Stomach (tissue), 9 donors: ENCODE results near the gene TFRC. TPM values are rescaled to one million over a fixed set of nuclear protein-coding genes. Genes with fewer than 3 reads are reported as not detected.
"Not testable (repeated sequence)": the region's sequence is repeated elsewhere in the genome, so short reads cannot be mapped to it uniquely, and the experiment has no call there.

ENCODE experiments used
- DNase-seq, 2 donors: peaks; one replicate each; pipeline versions ENCODE4 v3.0.0 to v3.0.0-alpha.2; 2013 to 2019
- H3K27ac ChIP-seq, 5 donors: fragments of 200-600 bp in 4 of 5; sonication (generic) in 4 of 5; one replicate each; pipeline ENCODE4 v1.5.1; 2013 to 2019; ENCODE audit warnings: mild to moderate bottlenecking in 1 of 5, moderate library complexity in 1 of 5
- H3K27me3 ChIP-seq, 3 donors: fragments of 200-600 bp; sonication (generic); one replicate each; pipeline ENCODE4 v1.5.1; 2017 to 2019; ENCODE audit warnings: mixed run types in 1 of 3
- H3K36me3 ChIP-seq, 4 donors: fragments of 200-600 bp; sonication (generic); 1 replicate in 3 of 4; 2 replicates in 1 of 4; pipeline ENCODE4 v1.5.1; 2016 to 2019
- H3K4me1 ChIP-seq, 4 donors: fragments of 200-600 bp; sonication (generic); one replicate each; pipeline ENCODE4 v1.5.1; 2016 to 2019
- H3K4me3 ChIP-seq, 4 donors: fragments of 200-600 bp; sonication (generic) in 3 of 4; one replicate each; pipeline ENCODE4 v1.5.1; 2016 to 2019; ENCODE audit warnings: mild to moderate bottlenecking in 1 of 4
- H3K9me3 ChIP-seq, 4 donors: fragments of 200-600 bp; sonication (generic); one replicate each; pipeline ENCODE4 v1.5.1; 2016 to 2019
- CTCF ChIP-seq, 7 experiments: fragments of 450-650 bp in 4 of 7; fragments of 200-600 bp in 3 of 7; sonication (generic) in 3 of 7; IDR thresholded peaks; one replicate each; pipeline ENCODE4 v1.5.1; 2016 to 2019; ENCODE audit warnings: antibody characterized with exemption in 7 of 7, control low read depth in 2 of 7, mild to moderate bottlenecking in 1 of 7
- EP300 ChIP-seq: sonication (generic); formaldehyde crosslinking; IDR thresholded peaks from one replicate; pipeline ENCODE4 v1.6.1; 2017; ENCODE audit warnings: antibody characterized with exemption
- POLR2A ChIP-seq, 4 donors: fragments of 450-650 bp; IDR thresholded peaks; one replicate each; pipeline ENCODE4 v1.6.1; 2016; ENCODE audit warnings: antibody characterized with exemption in 4 of 4, control low read depth in 2 of 4, mild to moderate bottlenecking in 1 of 4, moderate library complexity in 1 of 4
- POLR2AphosphoS5 ChIP-seq, 3 donors: sonication (generic); formaldehyde crosslinking; IDR thresholded peaks; one replicate each; pipeline ENCODE4 v1.6.1; 2016; ENCODE audit warnings: antibody characterized with exemption in 3 of 3
- WGBS, 5 donors: extraction: QIAGEN DNeasy Blood & Tissue Kit in 3 of 5; methylation state at CpG; one replicate each; pipeline versions ENCODE4 v1.1.5 to v1.1.7; 2013 to 2018; 5-methylcytosine and 5-hydroxymethylcytosine counted together
- intact Hi-C: fragments of 100-400 bp; cut with DNase I; formaldehyde crosslinking; loops from one replicate; pipeline ENCODE4 v1.15.1; 2023; ENCODE audit warnings: low total_unique reads
- polyA plus RNA-seq, 3 donors: library from polyadenylated mRNA; stranded (reverse); fragments of 200-250 nt; gene quantifications; one replicate each; pipeline ENCODE4 v1.2.3, GENCODE V29; 2013
- total RNA-seq, 5 donors: library from RNA; depleted of rRNA; stranded (reverse); fragments of >200 nt; gene quantifications; one replicate each; pipeline versions ENCODE4 v1.1.0 to v1.2.3, GENCODE V29; 2014 to 2016
- donor health status: healthy with polysubstance abuse.
- donor health status: Bipolar disorder and iron deficiency.
- donor health status: healthy.

Gene TFRC
- total and polyA plus RNA-seq, 8 donors: 5.5 to 289 (median 42.1) TPM

- Histone ChIP-seq H3K4me1 (no peaks in the 10 kb centered on the region), H3K27me3 (no peaks in the 10 kb centered on the region), H3K9me3 (no peaks in the 10 kb centered on the region), H3K4me3 (no peak overlapping the region), H3K27ac (no peak overlapping the region), H3K36me3 (no peaks in the 10 kb centered on the region)
- no peak for DNase-seq
- intact Hi-C loops: no loop called here
- 70 to 92% (median 79%) methylated on average over 3 of the region's 3 CpGs for WGBS, 5 donors
- TF ChIP-seq POLR2A (IDR thresholded peaks at IDR 0.05) (no peak), POLR2AphosphoS5 (IDR thresholded peaks at IDR 0.05) (no peak), EP300 (no peak), CTCF (IDR thresholded peaks at IDR 0.05) (no peak)
These were observed 61.5 kb downstream of the TFRC start for GRCh38 chr3:196020373-196020772.

DNA sequence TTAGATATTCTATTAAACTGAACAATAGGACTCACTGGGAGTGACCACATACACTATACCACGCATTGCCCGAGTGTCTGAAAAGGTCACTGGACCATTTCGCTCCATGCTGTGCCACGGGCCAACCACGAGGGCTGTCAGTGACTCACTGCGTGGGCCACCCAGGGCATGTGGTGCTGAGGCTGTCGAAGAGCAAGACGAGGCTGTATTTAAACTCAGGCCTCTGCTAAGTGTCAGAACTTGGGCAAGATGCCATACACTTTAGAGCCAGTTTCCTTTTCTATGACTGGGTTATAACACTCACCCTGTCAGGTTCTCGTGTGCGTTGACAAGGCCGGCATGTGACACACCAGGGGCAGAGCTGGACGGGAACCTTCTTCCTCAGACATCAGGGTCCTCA, 62.3 kb downstream of the TFRC start:
- WGBS, 5 donors: 20 to 49% (median 32%) methylated on average over 12 of the region's 12 CpGs
- H3K27me3 ChIP-seq, H3K4me3 ChIP-seq, H3K27ac ChIP-seq, intact Hi-C loops, H3K4me1 ChIP-seq, H3K36me3 ChIP-seq, H3K9me3 ChIP-seq: not testable (repeated sequence)
- peak in 1 of 2 donors; percentile 48 for DNase-seq

DNA sequence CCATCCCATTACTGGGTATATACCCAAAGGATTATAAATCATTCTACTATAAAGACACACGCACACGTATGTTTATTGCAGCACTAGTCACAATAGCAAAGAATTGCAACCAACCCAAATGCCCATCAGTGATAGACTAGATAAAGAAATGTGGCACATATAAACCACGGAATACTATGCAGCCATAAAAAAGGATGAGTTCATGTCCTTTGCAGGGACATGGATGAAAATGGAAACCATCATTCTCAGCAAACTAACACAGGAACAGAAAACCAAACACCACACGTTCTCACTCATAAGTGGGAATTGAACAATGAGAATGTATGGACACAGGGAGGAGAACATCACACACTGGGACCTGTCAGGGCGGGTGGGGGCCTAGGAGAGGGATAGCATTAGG, 63.7 kb downstream of the TFRC start:
- WGBS, 5 donors: 85 to 93% (median 89%) methylated on average over 5 of the region's 5 CpGs
- H3K27me3 ChIP-seq, H3K36me3 ChIP-seq, intact Hi-C loops, H3K27ac ChIP-seq, H3K9me3 ChIP-seq, H3K4me1 ChIP-seq, H3K4me3 ChIP-seq, DNase-seq: not testable (repeated sequence)

DNA sequence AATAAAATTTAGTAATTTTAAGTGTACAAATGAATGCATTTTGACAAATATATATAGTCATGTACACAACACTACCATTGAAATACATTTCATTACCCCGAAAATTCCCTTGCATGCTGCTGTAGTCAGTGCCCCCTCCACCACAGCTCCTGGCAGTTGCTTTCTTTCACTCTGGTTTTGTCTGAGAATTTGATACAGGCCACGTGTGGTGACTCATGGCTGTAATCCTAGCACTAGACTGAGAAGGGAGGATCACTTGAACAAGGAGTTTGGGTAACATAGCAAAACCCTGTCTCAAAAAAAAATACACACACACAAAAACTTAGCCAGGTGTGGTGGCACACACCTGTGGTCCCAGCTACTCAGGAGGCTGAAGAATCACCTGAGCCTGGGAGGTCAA, 65.4 kb downstream of the TFRC start:
- Histone ChIP-seq H3K9me3 (peaks cover 0 to 3% (median 0%) of the 10 kb centered on the region in 4 donors), H3K4me1 (no peaks in the 10 kb centered on the region), H3K27me3 (peaks cover 0 to 6% (median 0%) of the 10 kb centered on the region in 3 donors), H3K27ac (no peak overlapping the region), H3K4me3 (no peak overlapping the region), H3K36me3 (no peaks in the 10 kb centered on the region)
- 60 to 73% (median 64%) methylated on average over 2 of the region's 2 CpGs for WGBS, 5 donors
- peak in 1 of 2 donors; percentile 9 for DNase-seq
- TF ChIP-seq CTCF (IDR thresholded peaks at IDR 0.05) (no peak), EP300 (no peak), POLR2A (IDR thresholded peaks at IDR 0.05) (no peak), POLR2AphosphoS5 (IDR thresholded peaks at IDR 0.05) (no peak)
- intact Hi-C loops: no loop called here

GRCh38 chr3:196016059-196016458, 65.8 kb downstream of the TFRC start:
- Histone ChIP-seq H3K36me3 (no peaks in the 10 kb centered on the region), H3K27ac (no peak overlapping the region), H3K27me3 (peaks cover 0 to 6% (median 0%) of the 10 kb centered on the region in 3 donors), H3K9me3 (peaks cover 0 to 8% (median 0%) of the 10 kb centered on the region in 4 donors), H3K4me3 (no peak overlapping the region), H3K4me1 (no peaks in the 10 kb centered on the region)
- 92 to 100% (median 100%) methylated on average over 1 of the region's 1 CpG for WGBS, 5 donors
- no peak for DNase-seq
- no peak for TF ChIP-seq POLR2AphosphoS5 (IDR thresholded peaks at IDR 0.05)
- no peak for TF ChIP-seq POLR2A (IDR thresholded peaks at IDR 0.05)
- no peak for TF ChIP-seq EP300
- no peak for TF ChIP-seq CTCF (IDR thresholded peaks at IDR 0.05)
- intact Hi-C loops: no loop called here
